Stomach (tissue), 9 donors: ENCODE measurements around the gene DDB1. TPM values are rescaled to one million over a fixed set of nuclear protein-coding genes. Genes with fewer than 3 reads are reported as not detected.
A peak's percentile ranks its signal among the peaks of the same experiment; 100 is the strongest.

Source experiments
- DNase-seq, 2 donors: peaks; one replicate each; pipeline versions ENCODE4 v3.0.0 to v3.0.0-alpha.2; 2013 to 2019
- H3K27ac ChIP-seq, 5 donors: fragments of 200-600 bp in 4 of 5; sonication (generic) in 4 of 5; one replicate each; pipeline ENCODE4 v1.5.1; 2013 to 2019; ENCODE audit warnings: mild to moderate bottlenecking in 1 of 5, moderate library complexity in 1 of 5
- H3K27me3 ChIP-seq, 3 donors: fragments of 200-600 bp; sonication (generic); one replicate each; pipeline ENCODE4 v1.5.1; 2017 to 2019; ENCODE audit warnings: mixed run types in 1 of 3
- H3K36me3 ChIP-seq, 4 donors: fragments of 200-600 bp; sonication (generic); 1 replicate in 3 of 4; 2 replicates in 1 of 4; pipeline ENCODE4 v1.5.1; 2016 to 2019
- H3K4me1 ChIP-seq, 4 donors: fragments of 200-600 bp; sonication (generic); one replicate each; pipeline ENCODE4 v1.5.1; 2016 to 2019
- H3K4me3 ChIP-seq, 4 donors: fragments of 200-600 bp; sonication (generic) in 3 of 4; one replicate each; pipeline ENCODE4 v1.5.1; 2016 to 2019; ENCODE audit warnings: mild to moderate bottlenecking in 1 of 4
- H3K9me3 ChIP-seq, 4 donors: fragments of 200-600 bp; sonication (generic); one replicate each; pipeline ENCODE4 v1.5.1; 2016 to 2019
- CTCF ChIP-seq, 7 experiments: fragments of 450-650 bp in 4 of 7; fragments of 200-600 bp in 3 of 7; sonication (generic) in 3 of 7; IDR thresholded peaks; one replicate each; pipeline ENCODE4 v1.5.1; 2016 to 2019; ENCODE audit warnings: antibody characterized with exemption in 7 of 7, control low read depth in 2 of 7, mild to moderate bottlenecking in 1 of 7
- EP300 ChIP-seq: sonication (generic); formaldehyde crosslinking; IDR thresholded peaks from one replicate; pipeline ENCODE4 v1.6.1; 2017; ENCODE audit warnings: antibody characterized with exemption
- POLR2A ChIP-seq, 4 donors: fragments of 450-650 bp; IDR thresholded peaks; one replicate each; pipeline ENCODE4 v1.6.1; 2016; ENCODE audit warnings: antibody characterized with exemption in 4 of 4, control low read depth in 2 of 4, mild to moderate bottlenecking in 1 of 4, moderate library complexity in 1 of 4
- POLR2AphosphoS5 ChIP-seq, 3 donors: sonication (generic); formaldehyde crosslinking; IDR thresholded peaks; one replicate each; pipeline ENCODE4 v1.6.1; 2016; ENCODE audit warnings: antibody characterized with exemption in 3 of 3
- WGBS, 5 donors: extraction: QIAGEN DNeasy Blood & Tissue Kit in 3 of 5; methylation state at CpG; one replicate each; pipeline versions ENCODE4 v1.1.5 to v1.1.7; 2013 to 2018; 5-methylcytosine and 5-hydroxymethylcytosine counted together
- intact Hi-C: fragments of 100-400 bp; cut with DNase I; formaldehyde crosslinking; loops from one replicate; pipeline ENCODE4 v1.15.1; 2023; ENCODE audit warnings: low total_unique reads
- polyA plus RNA-seq, 3 donors: library from polyadenylated mRNA; stranded (reverse); fragments of 200-250 nt; gene quantifications; one replicate each; pipeline ENCODE4 v1.2.3, GENCODE V29; 2013
- total RNA-seq, 5 donors: library from RNA; depleted of rRNA; stranded (reverse); fragments of >200 nt; gene quantifications; one replicate each; pipeline versions ENCODE4 v1.1.0 to v1.2.3, GENCODE V29; 2014 to 2016
- donor health status: healthy with polysubstance abuse.
- donor health status: Bipolar disorder and iron deficiency.
- donor health status: healthy.

Gene DDB1
- total and polyA plus RNA-seq, 8 donors, result 44.2 to 489 (median 114) TPM

- Histone ChIP-seq H3K4me1 (peaks cover 5 to 28% (median 22%) of the 10 kb centered on the region in 4 donors), H3K36me3 (peaks cover 0 to 56% (median 51%) of the 10 kb centered on the region in 4 donors), H3K27ac (no peak overlapping the region), H3K9me3 (no peaks in the 10 kb centered on the region), H3K4me3 (no peak overlapping the region), H3K27me3 (no peaks in the 10 kb centered on the region)
- no peak for DNase-seq
- intact Hi-C loops, result no loop called here
- TF ChIP-seq POLR2A (IDR thresholded peaks at IDR 0.05) (no peak), CTCF (IDR thresholded peaks at IDR 0.05) (no peak), POLR2AphosphoS5 (IDR thresholded peaks at IDR 0.05) (no peak), EP300 (no peak)
- WGBS, 5 donors, result 89 to 95% (median 93%) methylated on average over 19 to 26 of the region's 26 CpGs
Observed at GRCh38 chr11:61338783-61339489, 6.0 kb upstream of the DDB1 start.

GRCh38 chr11:61337706-61338470 lies 5.0 kb upstream of the DDB1 start:
- no peak for DNase-seq
- no peaks in the 10 kb centered on the region for H3K9me3 ChIP-seq
- H3K36me3 ChIP-seq, result peaks cover 0 to 45% (median 41%) of the 10 kb centered on the region in 4 donors
- intact Hi-C loops, result no loop called here
- no peak for TF ChIP-seq CTCF (IDR thresholded peaks at IDR 0.05)
- no peak for TF ChIP-seq EP300
- no peak for TF ChIP-seq POLR2AphosphoS5 (IDR thresholded peaks at IDR 0.05)
- no peak for TF ChIP-seq POLR2A (IDR thresholded peaks at IDR 0.05)
- no peak overlapping the region for H3K27ac ChIP-seq
- H3K4me3 ChIP-seq, result no peak overlapping the region
- WGBS, 5 donors, result 94 to 97% (median 96%) methylated on average over 15 of the region's 15 CpGs
- no peaks in the 10 kb centered on the region for H3K27me3 ChIP-seq
- peaks cover 10 to 33% (median 28%) of the 10 kb centered on the region in 4 donors for H3K4me1 ChIP-seq

GRCh38 chr11:61336171-61336935 lies 3.4 kb upstream of the DDB1 start:
- TF ChIP-seq EP300 (no peak), CTCF (IDR thresholded peaks at IDR 0.05) (peak in 6 of 7 experiments; percentile 74 to 98 (median 95)), POLR2AphosphoS5 (IDR thresholded peaks at IDR 0.05) (peak in 2 of 3 donors; percentile 7 to 70)

GRCh38 chr11:61335355-61335710 lies 2.4 kb upstream of the DDB1 start:
- intact Hi-C loops, result no loop called here
- peak overlapping the region; percentile 21 to 93 (median 74) for H3K27ac ChIP-seq
- 40 to 70% (median 60%) methylated on average over 1 of the region's 1 CpG for WGBS, 5 donors
- no peaks in the 10 kb centered on the region for H3K9me3 ChIP-seq
- no peak overlapping the region for H3K4me3 ChIP-seq
- no peaks in the 10 kb centered on the region for H3K27me3 ChIP-seq
- H3K4me1 ChIP-seq, result peaks cover 25 to 53% (median 48%) of the 10 kb centered on the region in 4 donors
- no peak for DNase-seq
- peaks cover 0 to 24% (median 22%) of the 10 kb centered on the region in 4 donors for H3K36me3 ChIP-seq
- TF ChIP-seq POLR2AphosphoS5 (IDR thresholded peaks at IDR 0.05) (no peak), POLR2A (IDR thresholded peaks at IDR 0.05) (no peak), EP300 (no peak), CTCF (IDR thresholded peaks at IDR 0.05) (no peak)

More at GRCh38 chr11:61336171-61336935, 3.4 kb upstream of the DDB1 start:
- no peaks in the 10 kb centered on the region for H3K9me3 ChIP-seq
- no peaks in the 10 kb centered on the region for H3K27me3 ChIP-seq
- DNase-seq, result peak; percentile 90 to 95
- no peak overlapping the region for H3K4me3 ChIP-seq
- intact Hi-C loops, result no loop called here
- 30 to 63% (median 31%) methylated on average over 4 to 8 of the region's 8 CpGs for WGBS, 5 donors
- peaks cover 0 to 31% (median 26%) of the 10 kb centered on the region in 4 donors for H3K36me3 ChIP-seq
- H3K4me1 ChIP-seq, result peaks cover 17 to 44% (median 38%) of the 10 kb centered on the region in 4 donors
- H3K27ac ChIP-seq, result peak overlapping the region; percentile 54 to 93 (median 75)
